GM12874 (cell line): ENCODE results near the gene MB21D2.

Experiments
- CTCF ChIP-seq: IDR thresholded peaks from 2 replicates; pipeline ENCODE4 v1.5.1; 2011; ENCODE audit warnings: low read depth, mild to moderate bottlenecking, control low read depth, low read length, moderate library complexity; ENCODE audit not compliant: insufficient read depth

Gene MB21D2

GRCh38 chr3:192914848-192915247 is 2.8 kb downstream of the MB21D2 start:
- TF ChIP-seq CTCF = no peak

- TF ChIP-seq CTCF = no peak
Observed at GRCh38 chr3:192913540-192913939, 4.1 kb downstream of the MB21D2 start.

- TF ChIP-seq CTCF = no peak
Observed at GRCh38 chr3:192911293-192911692, 6.4 kb downstream of the MB21D2 start.

- TF ChIP-seq CTCF = no peak
Observed at GRCh38 chr3:192907784-192908183, 9.9 kb downstream of the MB21D2 start.

- TF ChIP-seq CTCF = no peak
Observed at GRCh38 chr3:192906940-192907339, 10.7 kb downstream of the MB21D2 start.

GRCh38 chr3:192905980-192906678 is 11.5 kb downstream of the MB21D2 start:
- no peak for TF ChIP-seq CTCF

- TF ChIP-seq CTCF = no peak
Observed at GRCh38 chr3:192904632-192905289, 12.9 kb downstream of the MB21D2 start.
